ENCODE measurements around the gene PDE4A.
A peak's percentile ranks its signal among the peaks of the same experiment; 100 is the strongest.

GRCh38 chr19:10424011-10424637 is 3.8 kb downstream of the PDE4A start:
- TF ChIP-seq POLR2A (IDR thresholded peaks at IDR 0.05) (no peak), CTCF (IDR thresholded peaks at IDR 0.05) (peak; percentile 89 to 95 (median 94))

Measured in heart left ventricle (tissue), 13 donors.